ENCODE data around the gene DIDO1.

- no peak for TF ChIP-seq POLR2AphosphoS5 (IDR thresholded peaks at IDR 0.05)
- no peak for TF ChIP-seq CTCF (IDR thresholded peaks at IDR 0.05)
These were observed 45.1 kb upstream of the DIDO1 start for GRCh38 chr20:62971211-62971949.
